ENCODE data around the gene SCN1B.

SCN1B gene

DNA sequence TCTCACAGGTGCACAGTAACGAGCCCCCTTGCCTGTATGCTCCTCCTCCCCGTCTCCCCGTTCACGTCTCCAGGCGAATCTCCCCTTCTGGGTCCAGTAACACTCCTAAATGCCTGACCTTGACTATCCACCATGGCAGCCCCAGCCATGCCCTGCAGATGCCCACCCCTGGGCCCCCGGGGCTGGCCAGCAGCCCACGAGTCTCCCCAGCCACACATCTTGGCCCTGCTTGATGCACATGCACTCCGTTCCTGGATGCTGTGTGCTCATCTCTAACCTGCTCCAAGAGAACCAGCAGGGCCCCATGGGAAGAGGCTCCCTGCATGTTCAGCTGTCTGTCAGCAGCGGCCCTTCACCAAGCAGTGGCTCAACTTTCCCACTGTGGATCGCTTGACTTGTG, 43.2 kb downstream of the SCN1B start:
- Histone ChIP-seq H4K20me1 (ENCODE audit: low read depth, low read length) (no peaks in the 10 kb centered on the region), H3K4me2 (ENCODE audit: low read depth, low read length, poor library complexity, severe bottlenecking) (no peak overlapping the region), H3F3A (ENCODE audit: insufficient read depth) (0 out of 2 replicates have a peak, but pooled peaks cover 3% of the 10 kb centered on the region), H3K27ac (ENCODE audit: low read depth, low read length) (no peak overlapping the region), H3K27me3 (ENCODE audit: low read length) (no peaks in the 10 kb centered on the region), H2AFZ (ENCODE audit: low read depth, low read length, severe bottlenecking) (no peak overlapping the region), H3K36me3 (ENCODE audit: low read length) (no peaks in the 10 kb centered on the region), H3K9me3 (ENCODE audit: insufficient read depth, low read length) (no peaks in the 10 kb centered on the region; the same call in 1 of the 2 replicates), H3K79me2 (ENCODE audit: insufficient read depth, low read length) (no peaks in the 10 kb centered on the region), H3K4me3 (ENCODE audit: insufficient read depth, low read length, poor library complexity, severe bottlenecking) (no peak overlapping the region), H3K9ac (ENCODE audit: low read length) (no peak overlapping the region), H3K9me2 (replicated peaks; ENCODE audit: insufficient read depth, low read length) (no peaks in the 10 kb centered on the region)
- TF ChIP-seq, protein P1, sequence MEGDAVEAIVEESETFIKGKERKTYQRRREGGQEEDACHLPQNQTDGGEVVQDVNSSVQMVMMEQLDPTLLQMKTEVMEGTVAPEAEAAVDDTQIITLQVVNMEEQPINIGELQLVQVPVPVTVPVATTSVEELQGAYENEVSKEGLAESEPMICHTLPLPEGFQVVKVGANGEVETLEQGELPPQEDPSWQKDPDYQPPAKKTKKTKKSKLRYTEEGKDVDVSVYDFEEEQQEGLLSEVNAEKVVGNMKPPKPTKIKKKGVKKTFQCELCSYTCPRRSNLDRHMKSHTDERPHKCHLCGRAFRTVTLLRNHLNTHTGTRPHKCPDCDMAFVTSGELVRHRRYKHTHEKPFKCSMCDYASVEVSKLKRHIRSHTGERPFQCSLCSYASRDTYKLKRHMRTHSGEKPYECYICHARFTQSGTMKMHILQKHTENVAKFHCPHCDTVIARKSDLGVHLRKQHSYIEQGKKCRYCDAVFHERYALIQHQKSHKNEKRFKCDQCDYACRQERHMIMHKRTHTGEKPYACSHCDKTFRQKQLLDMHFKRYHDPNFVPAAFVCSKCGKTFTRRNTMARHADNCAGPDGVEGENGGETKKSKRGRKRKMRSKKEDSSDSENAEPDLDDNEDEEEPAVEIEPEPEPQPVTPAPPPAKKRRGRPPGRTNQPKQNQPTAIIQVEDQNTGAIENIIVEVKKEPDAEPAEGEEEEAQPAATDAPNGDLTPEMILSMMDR (IDR thresholded peaks at IDR 0.05; ENCODE audit: insufficient read depth, low read length, poor library complexity, severe bottlenecking) = no peak
- no peak for TF ChIP-seq EZH2phosphoT487 (conservative IDR thresholded peaks at IDR 0.05; ENCODE audit: low read length)

DNA sequence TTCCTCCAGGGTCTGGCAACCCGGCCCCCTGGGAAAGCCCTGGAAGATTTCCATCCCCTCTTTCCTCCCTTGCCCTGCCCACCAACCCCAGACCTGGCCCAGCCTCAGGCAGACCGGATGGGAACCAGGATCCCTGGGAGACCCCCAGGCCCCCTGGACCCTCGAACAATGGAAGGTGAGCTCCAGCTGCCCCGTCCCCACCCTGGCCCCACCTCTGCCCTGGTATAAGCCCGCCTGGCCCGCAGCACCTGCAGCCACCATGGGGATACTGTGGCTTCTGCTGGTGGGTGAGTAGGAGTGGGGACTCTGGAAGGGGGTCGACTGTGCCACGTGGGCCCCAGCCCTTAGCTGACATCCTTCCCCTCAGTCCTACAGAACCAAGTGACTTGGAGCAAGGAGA, 43.7 kb downstream of the SCN1B start:
- TF ChIP-seq EZH2phosphoT487 (conservative IDR thresholded peaks at IDR 0.05; ENCODE audit: low read length) = no peak
- TF ChIP-seq, protein P1 (IDR thresholded peaks at IDR 0.05; ENCODE audit: insufficient read depth, low read length, poor library complexity, severe bottlenecking) = no peak
- Histone ChIP-seq H3K4me3 (ENCODE audit: insufficient read depth, low read length, poor library complexity, severe bottlenecking) (no peak overlapping the region), H3K9ac (ENCODE audit: low read length) (no peak overlapping the region)

DNA sequence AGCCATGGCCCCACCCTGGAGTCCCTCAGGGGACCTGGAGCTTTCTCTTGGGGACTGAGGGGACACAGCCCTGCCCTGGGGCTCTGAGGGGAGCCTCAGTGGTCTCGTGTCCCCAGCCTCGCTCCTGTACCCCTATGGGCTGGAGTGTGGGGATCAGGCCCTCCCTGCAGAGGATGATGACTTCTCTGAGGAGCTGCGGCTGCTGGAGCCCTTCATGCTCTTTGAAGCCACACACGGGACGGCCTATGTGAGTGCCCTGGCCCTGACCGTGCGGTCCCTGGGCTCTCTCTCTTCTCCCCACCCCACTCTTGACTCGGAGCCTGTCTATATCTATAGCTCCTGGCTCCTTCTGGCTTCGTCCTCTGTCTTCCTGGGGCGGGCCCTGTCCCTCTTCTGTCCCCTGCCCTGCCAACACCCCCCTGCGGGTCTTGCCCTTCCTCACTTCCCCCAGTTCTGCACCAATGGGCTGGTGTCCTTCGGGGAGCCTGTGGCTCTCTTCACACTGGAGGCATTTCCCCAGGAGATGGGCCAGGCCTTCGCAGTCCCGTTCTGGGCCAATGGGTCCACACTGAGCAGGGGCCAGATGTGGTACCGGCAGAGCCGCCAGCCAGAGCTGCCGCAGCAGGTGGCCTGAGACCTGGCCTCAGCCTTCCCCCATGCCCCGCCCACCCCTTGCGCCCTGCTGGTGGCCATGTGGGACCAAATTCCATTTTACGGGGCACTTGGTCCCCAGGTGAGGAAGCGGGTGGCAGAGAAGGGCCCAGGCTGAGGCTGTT, 44.3 kb downstream of the SCN1B start:
- no peaks in the 10 kb centered on the region for H3K27me3 ChIP-seq (ENCODE audit: low read length)
- no peaks in the 10 kb centered on the region for H3K9me2 ChIP-seq (replicated peaks; ENCODE audit: insufficient read depth, low read length)
- 0 out of 2 replicates have a peak, but pooled peaks cover 3% of the 10 kb centered on the region for H3F3A ChIP-seq (ENCODE audit: insufficient read depth)
- H3K36me3 ChIP-seq (ENCODE audit: low read length) = no peaks in the 10 kb centered on the region
- H2AFZ ChIP-seq (ENCODE audit: low read depth, low read length, severe bottlenecking) = no peak overlapping the region
- no peak overlapping the region for H3K9ac ChIP-seq (ENCODE audit: low read length)
- H3K4me3 ChIP-seq (ENCODE audit: insufficient read depth, low read length, poor library complexity, severe bottlenecking) = no peak overlapping the region
- H3K79me2 ChIP-seq (ENCODE audit: insufficient read depth, low read length) = no peaks in the 10 kb centered on the region
- no peaks in the 10 kb centered on the region for H4K20me1 ChIP-seq (ENCODE audit: low read depth, low read length)
- no peak overlapping the region for H3K4me2 ChIP-seq (ENCODE audit: low read depth, low read length, poor library complexity, severe bottlenecking)
- H3K27ac ChIP-seq (ENCODE audit: low read depth, low read length) = no peak overlapping the region
- no peaks in the 10 kb centered on the region; the same call in 1 of the 2 replicates for H3K9me3 ChIP-seq (ENCODE audit: insufficient read depth, low read length)
- TF ChIP-seq EZH2phosphoT487 (conservative IDR thresholded peaks at IDR 0.05; ENCODE audit: low read length) = no peak
- TF ChIP-seq, protein P1 (IDR thresholded peaks at IDR 0.05; ENCODE audit: insufficient read depth, low read length, poor library complexity, severe bottlenecking) = no peak

More for the DNA sequence above, 43.7 kb downstream of the SCN1B start:
- Histone ChIP-seq H3K79me2 (ENCODE audit: insufficient read depth, low read length) (no peaks in the 10 kb centered on the region), H3K27me3 (ENCODE audit: low read length) (no peaks in the 10 kb centered on the region), H3F3A (ENCODE audit: insufficient read depth) (0 out of 2 replicates have a peak, but pooled peaks cover 3% of the 10 kb centered on the region), H2AFZ (ENCODE audit: low read depth, low read length, severe bottlenecking) (no peak overlapping the region), H3K9me2 (replicated peaks; ENCODE audit: insufficient read depth, low read length) (no peaks in the 10 kb centered on the region), H3K4me2 (ENCODE audit: low read depth, low read length, poor library complexity, severe bottlenecking) (no peak overlapping the region), H3K27ac (ENCODE audit: low read depth, low read length) (no peak overlapping the region), H3K9me3 (ENCODE audit: insufficient read depth, low read length) (no peaks in the 10 kb centered on the region; the same call in 1 of the 2 replicates), H3K36me3 (ENCODE audit: low read length) (no peaks in the 10 kb centered on the region), H4K20me1 (ENCODE audit: low read depth, low read length) (no peaks in the 10 kb centered on the region)
